ENCODE measurements around the gene P2RX6. TPM values are rescaled to one million over a fixed set of nuclear protein-coding genes. Genes with fewer than 3 reads are reported as not detected.
"Not testable (repeated sequence)": the region's sequence is repeated elsewhere in the genome, so short reads cannot be mapped to it uniquely, and the experiment has no call there.

P2RX6 gene
- total RNA-seq, 1 donor from 2014 or later, result 0.45 TPM

GRCh38 chr22:21048965-21049364, 34.0 kb downstream of the P2RX6 start:
- H3K36me3 ChIP-seq (ENCODE audit: insufficient read depth, low read length); H3K27me3 ChIP-seq (ENCODE audit: insufficient read depth, low read length); H3K27ac ChIP-seq (ENCODE audit: low read depth, low read length); H2AFZ ChIP-seq (ENCODE audit: low read depth, low read length); H3K9ac ChIP-seq (ENCODE audit: low read length); H3K4me3 ChIP-seq (ENCODE audit: insufficient read depth, low read depth, low read length); H3K79me2 ChIP-seq (ENCODE audit: insufficient read depth, low read length); DNase-seq (ENCODE audit: low read depth); H3K36me3 Mint-ChIP-seq (ENCODE audit: low read depth, unreplicated experiment); H3K4me2 ChIP-seq (ENCODE audit: low read length); H3K9me3 ChIP-seq (ENCODE audit: insufficient read depth, low read depth, low read length); H3K27ac Mint-ChIP-seq (ENCODE audit: unreplicated experiment); FAIRE-seq; H3K9me3 Mint-ChIP-seq (ENCODE audit: unreplicated experiment); H4K20me1 ChIP-seq (ENCODE audit: insufficient read depth, low read length); H3K4me3 Mint-ChIP-seq (ENCODE audit: unreplicated experiment): not testable (repeated sequence)
- H3K4me1 ChIP-seq (ENCODE audit: insufficient read depth, low read length), result peaks cover 30% of the 10 kb centered on the region
- Mint-ChIP-seq H3K4me1 (ENCODE audit: low read depth, unreplicated experiment) (peaks cover 17% of the 10 kb centered on the region), H3K27me3 (ENCODE audit: low read depth, unreplicated experiment) (peaks cover 12% of the 10 kb centered on the region)

DNA sequence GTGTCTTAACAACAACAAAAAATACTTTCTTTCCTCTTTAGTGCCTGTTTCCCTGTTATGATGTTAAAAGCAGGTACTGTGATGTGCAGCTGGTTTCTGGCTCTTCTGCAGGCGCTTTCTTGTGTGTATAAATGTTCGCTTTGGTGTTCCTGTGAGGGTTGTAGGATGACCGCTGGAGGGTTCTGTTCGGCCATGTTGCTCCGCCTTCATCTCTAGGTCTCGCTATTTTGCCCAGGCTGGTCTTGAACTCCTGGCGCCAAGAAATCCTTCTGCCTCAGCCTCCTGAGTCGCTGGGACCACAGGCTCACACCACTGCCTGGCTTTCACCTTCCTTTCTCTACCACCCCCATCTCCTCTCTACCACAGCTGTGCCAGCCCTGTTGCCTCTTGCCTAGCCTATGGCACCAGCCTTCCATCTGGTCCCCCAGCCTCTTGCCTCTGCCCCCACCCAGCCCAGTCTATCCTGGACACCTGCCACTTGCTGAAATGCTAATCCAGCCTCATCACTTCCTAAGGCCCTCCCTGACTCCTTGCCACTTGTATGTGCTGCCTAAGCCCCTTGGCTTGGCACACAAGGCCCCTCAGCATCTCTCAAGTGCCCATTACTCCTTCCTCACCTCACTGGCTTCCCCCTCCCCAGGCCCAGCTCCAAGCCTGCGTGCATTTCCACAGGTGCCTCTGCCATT, 36.3 kb downstream of the P2RX6 start:
- H2AFZ ChIP-seq (ENCODE audit: low read depth, low read length), result no peak overlapping the region
- H3K27me3 ChIP-seq (ENCODE audit: insufficient read depth, low read length), result peaks cover 3% of the 10 kb centered on the region
- peaks cover 20% of the 10 kb centered on the region for H3K27me3 Mint-ChIP-seq (ENCODE audit: low read depth, unreplicated experiment)
- no peaks in the 10 kb centered on the region for H3K36me3 Mint-ChIP-seq (ENCODE audit: low read depth, unreplicated experiment)
- H3K79me2 ChIP-seq (ENCODE audit: insufficient read depth, low read length), result no peaks in the 10 kb centered on the region
- no peak for FAIRE-seq
- H3K9me3 Mint-ChIP-seq (ENCODE audit: unreplicated experiment), result no peaks in the 10 kb centered on the region
- no peak overlapping the region for H3K4me2 ChIP-seq (ENCODE audit: low read length)
- H3K27ac ChIP-seq (ENCODE audit: low read depth, low read length), result no peak overlapping the region
- H3K36me3 ChIP-seq (ENCODE audit: insufficient read depth, low read length), result no peaks in the 10 kb centered on the region
- no peak overlapping the region for H3K4me3 ChIP-seq (ENCODE audit: insufficient read depth, low read depth, low read length)
- H3K4me1 Mint-ChIP-seq (ENCODE audit: low read depth, unreplicated experiment), result peaks cover 16% of the 10 kb centered on the region
- DNase-seq (ENCODE audit: low read depth), result no peak
- H3K4me3 Mint-ChIP-seq (ENCODE audit: unreplicated experiment), result no peak overlapping the region
- no peak overlapping the region for H3K9ac ChIP-seq (ENCODE audit: low read length)
- H3K27ac Mint-ChIP-seq (ENCODE audit: unreplicated experiment), result peak overlapping the region; percentile 68
- H4K20me1 ChIP-seq (ENCODE audit: insufficient read depth, low read length), result no peaks in the 10 kb centered on the region
- H3K4me1 ChIP-seq (ENCODE audit: insufficient read depth, low read length), result peaks cover 11% of the 10 kb centered on the region
- TF ChIP-seq EZH2 (IDR thresholded peaks at IDR 0.05; ENCODE audit: insufficient read depth, low read length) (no peak), CTCF (IDR thresholded peaks at IDR 0.05; ENCODE audit: insufficient read depth, low read depth, low read length) (no peak)
- no peaks in the 10 kb centered on the region for H3K9me3 ChIP-seq (ENCODE audit: insufficient read depth, low read depth, low read length)

DNA sequence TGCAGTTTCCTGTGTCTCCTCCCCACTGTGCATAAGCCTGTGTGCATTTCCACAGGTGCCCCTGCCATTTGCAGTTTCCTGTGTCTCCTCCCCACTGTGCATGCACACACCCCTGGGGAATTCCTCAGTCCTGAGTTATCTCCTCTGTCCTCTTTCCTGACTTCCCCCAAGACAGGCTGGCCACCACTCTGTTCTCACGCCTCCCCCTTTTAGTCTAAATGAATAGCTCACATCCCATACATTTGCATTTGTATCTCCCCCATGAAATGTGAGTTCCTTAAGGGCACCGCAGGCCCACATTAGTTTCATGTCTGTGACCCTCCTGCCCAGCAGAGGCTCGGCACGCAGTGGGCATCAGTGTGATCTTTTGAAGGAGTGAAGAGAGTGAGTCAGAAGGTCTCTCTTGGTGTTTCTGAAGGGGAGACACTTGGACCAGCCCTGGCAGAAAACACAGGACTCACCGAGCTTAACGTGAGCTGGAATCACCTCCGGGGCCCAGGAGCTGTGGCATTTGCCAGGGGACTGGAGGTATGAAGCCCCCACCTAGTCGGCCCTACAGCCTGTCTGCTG, 37.0 kb downstream of the P2RX6 start:
- Mint-ChIP-seq H3K4me1 (ENCODE audit: low read depth, unreplicated experiment) (peaks cover 16% of the 10 kb centered on the region), H3K27ac (ENCODE audit: unreplicated experiment) (no peak overlapping the region), H3K9me3 (ENCODE audit: unreplicated experiment) (no peaks in the 10 kb centered on the region), H3K27me3 (ENCODE audit: low read depth, unreplicated experiment) (peaks cover 25% of the 10 kb centered on the region), H3K36me3 (ENCODE audit: low read depth, unreplicated experiment) (no peaks in the 10 kb centered on the region), H3K4me3 (ENCODE audit: unreplicated experiment) (no peak overlapping the region)
- Histone ChIP-seq H3K4me1 (ENCODE audit: insufficient read depth, low read length) (peaks cover 10% of the 10 kb centered on the region), H4K20me1 (ENCODE audit: insufficient read depth, low read length) (no peaks in the 10 kb centered on the region), H3K79me2 (ENCODE audit: insufficient read depth, low read length) (no peaks in the 10 kb centered on the region), H3K27ac (ENCODE audit: low read depth, low read length) (no peak overlapping the region), H3K36me3 (ENCODE audit: insufficient read depth, low read length) (no peaks in the 10 kb centered on the region), H3K9ac (ENCODE audit: low read length) (no peak overlapping the region), H3K27me3 (ENCODE audit: insufficient read depth, low read length) (peaks cover 3% of the 10 kb centered on the region), H3K4me3 (ENCODE audit: insufficient read depth, low read depth, low read length) (no peak overlapping the region), H2AFZ (ENCODE audit: low read depth, low read length) (no peak overlapping the region), H3K9me3 (ENCODE audit: insufficient read depth, low read depth, low read length) (no peaks in the 10 kb centered on the region), H3K4me2 (ENCODE audit: low read length) (no peak overlapping the region)
- no peak for FAIRE-seq
- no peak for DNase-seq (ENCODE audit: low read depth)
- no peak for TF ChIP-seq EZH2 (IDR thresholded peaks at IDR 0.05; ENCODE audit: insufficient read depth, low read length)
- no peak for TF ChIP-seq CTCF (IDR thresholded peaks at IDR 0.05; ENCODE audit: insufficient read depth, low read depth, low read length)

All from astrocyte (in vitro differentiated cells and primary cell).